Activated CD4-positive, alpha-beta T cell treated with anti-CD3 and anti-CD28 coated beads, Interleukin-2, amount 10 ng/mL, durations not matched to agents 7 days and 5 days (primary cell): ENCODE results near the gene CPEB1. TPM values are rescaled to one million over a fixed set of nuclear protein-coding genes. Genes with fewer than 3 reads are reported as not detected.

ENCODE experiments used
- CTCF ChIA-PET: fragments of 350-600 bp; sonication (Branson Sonifier 250); formaldehyde crosslinking; loops from one replicate; lab custom pipeline; 2021; ENCODE audit warnings: antibody characterized with exemption; lab: Charles Lee
- POLR2A ChIA-PET: fragments of 350-600 bp; sonication (Branson Sonifier 250); formaldehyde crosslinking; loops from one replicate; lab custom pipeline; 2021; ENCODE audit warnings: antibody characterized with exemption; lab: Charles Lee
- DNase-seq: peaks from one replicate; pipeline ENCODE4 v3.0.0-alpha.2; 2020
- H3K27ac Mint-ChIP-seq: one replicate; pipeline ENCODE4 v1.8.0; 2021; ENCODE audit warnings: mild to moderate bottlenecking, moderate library complexity, mixed read lengths
- H3K27me3 Mint-ChIP-seq: one replicate; pipeline ENCODE4 v1.8.0; 2021; ENCODE audit warnings: mixed read lengths
- H3K36me3 Mint-ChIP-seq: one replicate; pipeline ENCODE4 v1.8.0; 2021; ENCODE audit warnings: low read depth, mixed read lengths
- H3K4me1 Mint-ChIP-seq: one replicate; pipeline ENCODE4 v1.8.0; 2021; ENCODE audit warnings: mixed read lengths
- H3K4me3 Mint-ChIP-seq: one replicate; pipeline ENCODE4 v1.8.0; 2021; ENCODE audit warnings: mild to moderate bottlenecking, moderate library complexity, mixed read lengths
- H3K9me3 Mint-ChIP-seq: one replicate; pipeline ENCODE4 v1.8.0; 2021; ENCODE audit warnings: mixed read lengths
- total RNA-seq, 2 experiments: library from RNA; stranded (reverse); gene quantifications; one replicate each; pipeline ENCODE4 v1.2.3, GENCODE V29; 2021

CPEB1 gene
- total RNA-seq = not detected

DNA sequence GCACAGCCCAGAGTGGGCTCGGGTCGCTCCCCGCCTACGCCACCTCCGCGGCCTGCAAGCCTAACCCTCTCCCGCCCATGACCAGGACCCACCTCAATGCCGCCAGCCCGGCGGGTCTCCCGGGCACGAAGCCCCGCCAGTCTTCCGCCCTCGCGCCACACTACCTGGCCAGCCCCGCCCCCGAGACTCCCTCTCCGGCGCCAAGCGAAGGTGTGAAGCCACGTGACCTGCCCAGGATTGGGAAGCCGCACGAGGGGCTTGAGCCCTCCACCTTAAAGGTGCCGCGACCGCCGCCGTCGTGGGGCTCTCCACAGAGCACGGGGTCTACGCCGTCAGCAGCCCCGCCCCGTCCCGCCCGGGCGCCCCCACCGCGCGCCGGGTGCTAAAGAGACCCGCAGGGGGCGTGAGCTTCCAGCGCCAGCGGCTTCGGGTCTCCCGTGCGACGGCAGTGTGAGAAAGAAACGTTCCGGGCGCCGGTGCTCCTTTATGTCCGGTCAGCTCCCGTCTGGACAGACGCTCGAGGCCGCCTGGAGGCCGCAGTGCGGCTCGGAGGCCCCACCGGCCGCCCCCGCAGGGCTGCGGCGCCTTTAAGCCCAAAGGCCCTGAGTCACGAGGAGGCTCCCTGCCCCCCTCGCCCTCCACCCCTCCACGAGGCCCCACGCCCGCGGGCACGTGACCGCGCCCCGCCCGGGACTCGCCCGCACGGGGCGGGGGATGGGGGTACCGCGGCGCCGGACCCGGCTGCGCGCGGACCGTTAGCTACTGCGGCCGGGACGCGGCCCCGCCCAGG lies at the start of gene CPEB1:
Gene CPEB1, minus strand, starts transcription at position 319 of the 790 bp plus-strand sequence. CDS start 18,904 bp downstream, outside the sequence.
- ChIA-PET CTCF (interaction anchor here (1.1 kb wide), 1 partner anchor 363 kb away, joined by 3 read pairs; no protein-coding TSS in a partner anchor), POLR2A (no interaction called here)
- H3K27ac Mint-ChIP-seq = no peak within 1 kb of the TSS
- peaks cover 57% of the 10 kb centered on the region for H3K27me3 Mint-ChIP-seq
- no peaks in the 10 kb centered on the region for H3K9me3 Mint-ChIP-seq
- peaks cover 2% of the 10 kb centered on the region for H3K36me3 Mint-ChIP-seq
- H3K4me3 Mint-ChIP-seq = peak within 1 kb of the TSS; percentile 57
- DNase-seq = no peak
- peaks cover 3% of the 10 kb centered on the region for H3K4me1 Mint-ChIP-seq

DNA sequence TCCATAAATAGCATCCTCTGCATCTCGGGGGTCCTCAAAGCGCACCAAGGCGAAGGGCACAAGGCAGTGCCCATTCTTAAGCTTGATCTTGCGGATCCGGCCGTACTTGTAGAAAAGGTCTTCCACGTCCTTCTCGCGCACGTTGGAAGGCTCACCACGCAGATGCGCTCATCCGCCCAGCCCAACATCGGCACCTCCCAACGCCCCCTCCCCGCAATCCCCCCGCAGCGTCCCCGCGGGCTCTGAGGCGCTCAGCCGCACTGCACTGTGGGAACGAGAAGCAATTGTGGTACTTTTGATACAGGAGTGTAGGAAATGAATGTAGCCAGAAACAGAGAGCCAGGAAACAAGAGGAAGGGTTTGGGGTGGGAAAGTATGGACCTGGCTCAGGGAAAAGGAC lies 45.0 kb upstream of the CPEB1 start:
- ChIA-PET CTCF (no interaction called here), POLR2A (no interaction called here)
- H3K4me1 Mint-ChIP-seq = no peaks in the 10 kb centered on the region
- H3K9me3 Mint-ChIP-seq = no peaks in the 10 kb centered on the region
- no peak overlapping the region for H3K4me3 Mint-ChIP-seq
- DNase-seq = no peak
- H3K27me3 Mint-ChIP-seq = no peaks in the 10 kb centered on the region
- no peak overlapping the region for H3K27ac Mint-ChIP-seq
- no peaks in the 10 kb centered on the region for H3K36me3 Mint-ChIP-seq

DNA sequence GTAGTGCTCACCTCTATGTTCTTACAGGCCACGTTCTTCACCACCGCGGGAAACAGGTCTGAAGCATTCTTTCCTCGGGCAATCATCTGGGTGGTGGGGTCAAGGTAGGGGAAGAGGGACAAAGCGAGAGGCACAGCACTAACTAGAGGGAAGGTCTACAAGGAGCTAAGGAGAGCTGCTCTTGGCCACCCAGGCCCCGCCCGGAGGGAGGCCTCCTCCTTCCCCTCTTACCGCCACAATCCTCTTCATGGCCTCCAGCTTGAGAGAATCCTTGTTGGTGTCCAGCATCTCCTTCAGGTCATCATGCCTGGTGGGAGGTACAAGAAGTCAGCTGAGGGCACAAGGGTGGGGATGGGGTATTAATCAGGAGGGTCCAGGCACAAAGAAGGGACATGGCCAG lies 42.0 kb upstream of the CPEB1 start:
- ChIA-PET CTCF (no interaction called here), POLR2A (no interaction called here)
- no peaks in the 10 kb centered on the region for H3K4me1 Mint-ChIP-seq
- no peak overlapping the region for H3K4me3 Mint-ChIP-seq
- no peaks in the 10 kb centered on the region for H3K9me3 Mint-ChIP-seq
- no peaks in the 10 kb centered on the region for H3K36me3 Mint-ChIP-seq
- peaks cover 3% of the 10 kb centered on the region for H3K27me3 Mint-ChIP-seq
- H3K27ac Mint-ChIP-seq = no peak overlapping the region
- no peak for DNase-seq

- Mint-ChIP-seq H3K36me3 (no peaks in the 10 kb centered on the region), H3K4me3 (no peak overlapping the region), H3K9me3 (no peaks in the 10 kb centered on the region), H3K27ac (no peak overlapping the region), H3K4me1 (no peaks in the 10 kb centered on the region), H3K27me3 (peaks cover 4% of the 10 kb centered on the region)
- ChIA-PET CTCF (no interaction called here), POLR2A (no interaction called here)
- no peak for DNase-seq
Measured at GRCh38 chr15:82688691-82689090, 41.5 kb upstream of the CPEB1 start.

DNA sequence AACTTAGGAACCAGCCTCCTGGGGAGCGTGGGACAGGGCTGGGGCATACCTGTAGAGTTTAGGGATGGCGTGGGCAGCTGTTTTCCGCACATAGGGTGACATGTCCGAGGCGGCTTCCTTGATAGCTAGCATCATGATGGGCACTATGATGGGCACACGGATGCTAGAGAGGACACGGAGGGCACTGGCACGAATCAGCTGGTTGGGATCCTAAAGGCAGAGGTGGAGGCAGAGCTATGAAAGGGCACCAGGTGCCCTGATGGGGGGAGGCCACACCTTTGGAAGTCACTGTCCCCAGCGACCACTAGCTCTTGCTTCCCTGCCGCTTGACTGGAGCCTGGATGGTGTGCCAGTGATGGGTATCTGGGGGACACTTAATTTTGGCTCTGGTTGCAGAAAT lies 34.2 kb upstream of the CPEB1 start:
- Mint-ChIP-seq H3K27ac (no peak overlapping the region), H3K9me3 (no peaks in the 10 kb centered on the region), H3K36me3 (no peaks in the 10 kb centered on the region), H3K27me3 (peaks cover 30% of the 10 kb centered on the region), H3K4me1 (peaks cover 10% of the 10 kb centered on the region), H3K4me3 (no peak overlapping the region)
- POLR2A ChIA-PET = no interaction called here
- no peak for DNase-seq
- CTCF ChIA-PET = interaction anchor here (0.6 kb wide), 2 partner anchors 155 to 726 kb away, joined by 3 to 7 read pairs; no protein-coding TSS in a partner anchor

DNA sequence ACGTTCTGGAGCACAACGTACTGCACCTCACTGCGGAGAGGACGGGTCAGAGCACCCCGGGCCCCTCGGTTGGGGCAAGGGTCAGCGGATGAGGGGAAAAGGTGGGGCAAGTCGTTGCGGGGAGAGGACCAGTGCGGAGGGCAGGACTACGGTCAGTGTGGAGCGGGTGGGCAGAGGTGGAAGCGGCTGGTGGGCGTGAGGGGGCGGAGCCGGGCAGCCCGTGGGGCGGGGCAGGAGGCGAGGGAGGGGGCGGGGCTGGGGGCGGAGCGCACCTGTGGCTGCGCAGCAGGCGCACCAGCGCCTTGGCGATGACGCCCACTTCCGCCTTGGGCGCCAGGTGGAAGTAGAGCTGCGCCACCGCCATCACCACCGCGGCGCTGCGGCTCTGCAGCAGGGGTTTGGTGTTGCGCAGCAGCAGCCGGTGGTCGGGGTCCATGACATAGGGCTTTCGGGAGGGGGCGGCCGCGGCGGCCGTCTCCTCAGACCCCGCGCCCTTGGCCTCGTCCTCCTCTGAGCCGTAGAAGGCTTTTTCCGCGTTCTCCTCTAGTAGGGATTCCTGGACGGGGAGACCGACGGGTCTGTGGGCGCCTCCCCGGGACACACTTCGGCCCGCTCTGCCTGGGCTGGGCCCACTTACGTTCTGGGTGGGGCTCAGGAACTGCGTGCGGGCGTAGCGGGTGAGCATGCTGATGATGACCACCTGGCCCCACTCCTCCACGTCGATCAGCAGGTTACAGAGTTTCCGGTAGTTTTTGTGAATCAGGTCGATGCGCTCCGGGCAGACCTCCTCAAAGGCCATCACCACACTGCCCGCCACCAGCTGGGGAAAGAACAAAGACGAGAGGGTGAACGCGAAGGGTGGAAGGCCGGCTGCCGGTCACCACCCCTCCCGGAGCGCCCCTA lies 33.3 kb upstream of the CPEB1 start:
- peak; percentile 68 for DNase-seq
- peak overlapping the region; percentile 33 for H3K27ac Mint-ChIP-seq
- peak overlapping the region; percentile 74 for H3K4me3 Mint-ChIP-seq
- ChIA-PET CTCF (interaction anchor here (0.6 kb wide), 1 partner anchor 727 kb away, joined by 3 read pairs; no protein-coding TSS in a partner anchor), POLR2A (no interaction called here)
- H3K27me3 Mint-ChIP-seq = peaks cover 30% of the 10 kb centered on the region
- H3K4me1 Mint-ChIP-seq = peaks cover 10% of the 10 kb centered on the region
- no peaks in the 10 kb centered on the region for H3K36me3 Mint-ChIP-seq
- no peaks in the 10 kb centered on the region for H3K9me3 Mint-ChIP-seq

- ChIA-PET POLR2A (no interaction called here), CTCF (no interaction called here)
- Mint-ChIP-seq H3K27me3 (peaks cover 34% of the 10 kb centered on the region), H3K4me1 (peaks cover 10% of the 10 kb centered on the region), H3K4me3 (peak overlapping the region; percentile 45), H3K9me3 (no peaks in the 10 kb centered on the region), H3K27ac (no peak overlapping the region), H3K36me3 (no peaks in the 10 kb centered on the region)
- no peak for DNase-seq
Measured at GRCh38 chr15:82679626-82680199, 32.5 kb upstream of the CPEB1 start.

- DNase-seq = no peak
- no peak overlapping the region for H3K27ac Mint-ChIP-seq
- ChIA-PET CTCF (no interaction called here), POLR2A (no interaction called here)
- no peaks in the 10 kb centered on the region for H3K36me3 Mint-ChIP-seq
- H3K27me3 Mint-ChIP-seq = peaks cover 27% of the 10 kb centered on the region
- no peak overlapping the region for H3K4me3 Mint-ChIP-seq
- H3K4me1 Mint-ChIP-seq = peaks cover 10% of the 10 kb centered on the region
- no peaks in the 10 kb centered on the region for H3K9me3 Mint-ChIP-seq
Measured at GRCh38 chr15:82677720-82678323, 30.7 kb upstream of the CPEB1 start.

GRCh38 chr15:82674873-82675272 lies 27.7 kb upstream of the CPEB1 start:
- ChIA-PET CTCF (no interaction called here), POLR2A (no interaction called here)
- H3K36me3 Mint-ChIP-seq = no peaks in the 10 kb centered on the region
- H3K9me3 Mint-ChIP-seq = no peaks in the 10 kb centered on the region
- no peak overlapping the region for H3K27ac Mint-ChIP-seq
- H3K4me1 Mint-ChIP-seq = peaks cover under 1% of the 10 kb centered on the region
- no peak for DNase-seq
- H3K4me3 Mint-ChIP-seq = no peak overlapping the region
- peaks cover 13% of the 10 kb centered on the region for H3K27me3 Mint-ChIP-seq

DNA sequence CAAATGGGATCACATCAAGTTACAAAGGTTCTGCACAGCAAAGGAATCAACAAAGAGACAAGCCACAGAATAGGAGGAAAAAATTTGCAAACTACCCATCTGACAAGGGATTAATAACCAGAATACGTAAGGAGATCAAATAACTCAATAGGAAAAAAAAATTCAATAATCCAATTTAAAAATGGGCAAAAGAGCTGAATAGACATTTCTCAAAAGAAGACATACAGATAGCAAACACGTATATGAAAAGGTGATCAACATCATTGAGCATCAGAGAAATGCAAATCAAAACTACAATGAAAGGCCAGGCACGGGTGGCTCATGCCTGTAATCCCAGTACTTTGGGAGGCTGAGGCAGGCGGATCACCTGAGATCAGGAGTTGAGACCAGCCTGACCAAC lies 23.5 kb upstream of the CPEB1 start:
- DNase-seq = no peak
- CTCF ChIA-PET = no interaction called here
- no peaks in the 10 kb centered on the region for H3K36me3 Mint-ChIP-seq
- no peaks in the 10 kb centered on the region for H3K9me3 Mint-ChIP-seq
- no peak overlapping the region for H3K27ac Mint-ChIP-seq
- peaks cover 4% of the 10 kb centered on the region for H3K27me3 Mint-ChIP-seq
- POLR2A ChIA-PET = no interaction called here
- H3K4me1 Mint-ChIP-seq = no peaks in the 10 kb centered on the region
- no peak overlapping the region for H3K4me3 Mint-ChIP-seq

DNA sequence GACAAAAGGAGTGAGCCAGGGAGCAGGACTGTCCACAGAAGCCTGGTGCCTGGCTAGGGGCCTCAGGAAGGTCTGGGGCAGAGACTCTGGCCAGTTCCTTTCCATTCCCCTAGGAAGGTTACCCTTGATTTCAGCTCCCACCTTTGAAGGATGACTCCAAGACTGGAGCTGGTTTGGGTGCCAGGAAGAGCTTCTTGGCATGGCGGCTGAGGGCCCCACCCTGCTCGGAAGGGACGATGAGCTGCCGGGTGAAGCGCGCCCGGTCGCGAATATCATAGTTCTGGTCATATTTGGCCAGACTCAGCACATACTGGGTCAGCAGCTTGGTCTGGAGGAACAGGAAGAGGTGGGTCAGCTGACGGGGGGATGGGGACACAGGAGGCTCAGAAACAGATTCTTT lies 19.4 kb upstream of the CPEB1 start:
- H3K9me3 Mint-ChIP-seq = no peaks in the 10 kb centered on the region
- no peak overlapping the region for H3K4me3 Mint-ChIP-seq
- no peaks in the 10 kb centered on the region for H3K4me1 Mint-ChIP-seq
- DNase-seq = no peak
- CTCF ChIA-PET = no interaction called here
- POLR2A ChIA-PET = no interaction called here
- no peak overlapping the region for H3K27ac Mint-ChIP-seq
- H3K27me3 Mint-ChIP-seq = no peaks in the 10 kb centered on the region
- H3K36me3 Mint-ChIP-seq = no peaks in the 10 kb centered on the region

DNA sequence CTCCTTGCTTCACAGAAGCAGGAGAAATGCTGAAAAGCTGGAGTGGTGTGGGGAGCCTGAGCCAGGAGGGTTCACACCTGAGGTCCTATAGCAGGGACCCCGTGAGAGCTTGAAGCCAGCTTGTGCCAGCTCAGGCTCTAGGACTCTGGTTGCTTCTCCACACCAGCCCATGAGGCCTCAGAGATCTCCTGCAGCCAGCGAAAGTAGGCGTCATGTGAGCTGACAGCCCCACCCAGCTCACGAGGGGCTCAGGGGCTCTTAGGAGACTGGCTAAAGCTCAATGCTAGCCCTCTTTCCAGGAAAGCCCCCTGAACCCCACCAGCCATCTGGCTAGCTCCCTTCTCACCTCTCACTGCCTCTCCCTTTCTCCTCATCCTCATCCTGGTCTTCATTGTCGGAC lies 16.9 kb upstream of the CPEB1 start:
- no peaks in the 10 kb centered on the region for H3K27me3 Mint-ChIP-seq
- H3K4me3 Mint-ChIP-seq = no peak overlapping the region
- H3K27ac Mint-ChIP-seq = no peak overlapping the region
- ChIA-PET POLR2A (no interaction called here), CTCF (no interaction called here)
- no peaks in the 10 kb centered on the region for H3K36me3 Mint-ChIP-seq
- no peaks in the 10 kb centered on the region for H3K9me3 Mint-ChIP-seq
- DNase-seq = no peak
- H3K4me1 Mint-ChIP-seq = no peaks in the 10 kb centered on the region
